HG02870 (cell line): ENCODE results near the gene FNDC1.

Experiments
- ATAC-seq: cut with Tn5 transposase; IDR thresholded peaks from one replicate; pipeline ENCODE4 v1.9.1; 2021; ENCODE audit warnings: mild to moderate bottlenecking, moderate library complexity; ENCODE audit not compliant: unreplicated experiment

The FNDC1 gene

DNA sequence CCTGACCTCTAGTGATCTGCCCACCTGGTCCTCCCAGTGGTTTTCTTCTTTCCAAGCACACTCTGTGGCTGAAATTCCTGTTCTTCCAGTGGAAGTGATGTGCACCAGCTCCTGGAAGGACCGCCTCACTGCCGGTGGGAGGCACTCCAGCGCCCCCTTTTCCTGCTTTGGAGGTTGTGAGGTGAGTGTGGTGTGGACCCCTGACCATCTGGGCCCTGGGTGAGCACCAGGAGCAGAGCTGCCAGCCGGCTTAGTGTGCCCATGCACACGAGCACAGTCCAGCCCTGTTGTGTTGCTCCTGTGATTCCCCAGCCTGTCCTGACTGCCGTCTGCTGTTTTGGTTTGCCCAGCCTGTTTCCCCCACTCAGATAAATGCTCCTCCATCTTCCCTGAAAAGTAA lies 134.6 kb downstream of the FNDC1 start:
- no peak for ATAC-seq

GRCh38 chr6:159304641-159305040 lies 135.4 kb downstream of the FNDC1 start:
- ATAC-seq: no peak

GRCh38 chr6:159305159-159305558 lies 136.0 kb downstream of the FNDC1 start:
- no peak for ATAC-seq

DNA sequence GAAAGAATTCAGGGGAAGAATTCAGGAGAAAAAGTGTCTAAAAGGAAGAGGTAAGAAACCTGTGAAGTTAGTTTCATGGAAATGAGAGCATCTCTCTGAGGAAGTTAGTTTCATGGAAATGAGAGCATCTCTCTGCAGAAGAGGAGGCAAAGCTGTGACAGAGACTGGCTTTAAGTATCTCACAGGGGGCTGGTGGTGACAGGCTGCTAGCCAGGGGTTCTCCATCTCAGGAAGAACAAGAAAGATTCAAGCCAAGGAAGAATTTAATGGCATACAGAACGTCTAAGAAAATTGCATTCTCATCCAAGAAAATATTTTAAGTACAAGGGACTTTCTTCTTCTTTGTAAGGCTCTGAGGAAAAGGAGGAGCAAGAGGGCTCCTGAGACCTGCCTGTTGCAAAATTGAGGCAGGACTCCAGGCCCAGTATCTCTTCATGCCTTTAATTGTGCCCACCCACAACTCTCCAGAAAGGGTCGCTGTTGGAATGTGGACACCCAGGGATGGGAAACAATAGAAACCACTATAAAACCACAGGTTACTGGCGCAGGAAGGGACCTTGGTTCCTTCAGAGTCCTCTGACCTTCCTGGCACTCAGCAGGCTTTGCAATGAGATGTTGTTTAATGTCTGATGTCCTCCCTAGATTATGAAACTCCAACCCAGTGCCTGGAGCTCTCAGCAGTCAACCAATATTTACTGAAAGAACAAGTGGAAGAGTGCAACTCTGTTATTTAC lies 136.8 kb downstream of the FNDC1 start:
- ATAC-seq: no peak

- ATAC-seq: no peak
Observed at GRCh38 chr6:159307246-159307790, 138.1 kb downstream of the FNDC1 start.

- no peak for ATAC-seq
Observed at GRCh38 chr6:159308198-159308597, 139.0 kb downstream of the FNDC1 start.

DNA sequence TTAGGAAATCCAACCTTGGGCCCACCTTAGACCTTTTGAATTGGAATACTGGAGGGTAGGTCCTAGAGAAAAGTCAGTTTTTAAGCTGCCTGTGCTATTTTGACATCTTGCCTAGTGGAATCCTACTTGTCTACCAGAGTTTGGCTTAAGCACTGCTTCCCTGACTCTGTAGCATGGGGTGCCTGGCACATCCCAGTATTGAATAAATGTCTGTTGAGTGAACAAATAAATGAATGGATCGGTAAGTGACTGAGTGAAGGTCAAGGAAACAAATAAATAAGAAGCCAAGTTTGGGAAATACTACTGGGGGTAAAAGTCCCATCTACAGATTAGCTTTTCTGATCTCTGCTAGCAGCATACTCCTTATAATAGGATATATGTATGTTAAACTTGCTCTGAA lies 140.5 kb downstream of the FNDC1 start:
- ATAC-seq: no peak

GRCh38 chr6:159311618-159312017 lies 142.4 kb downstream of the FNDC1 start:
- no peak for ATAC-seq

- ATAC-seq: no peak
Observed at GRCh38 chr6:159312206-159312605, 143.0 kb downstream of the FNDC1 start.

- no peak for ATAC-seq
Observed at GRCh38 chr6:159313018-159313417, 143.8 kb downstream of the FNDC1 start.

GRCh38 chr6:159315562-159315961 lies 146.4 kb downstream of the FNDC1 start:
- ATAC-seq: no peak

GRCh38 chr6:159317430-159317829 lies 148.2 kb downstream of the FNDC1 start:
- no peak for ATAC-seq

DNA sequence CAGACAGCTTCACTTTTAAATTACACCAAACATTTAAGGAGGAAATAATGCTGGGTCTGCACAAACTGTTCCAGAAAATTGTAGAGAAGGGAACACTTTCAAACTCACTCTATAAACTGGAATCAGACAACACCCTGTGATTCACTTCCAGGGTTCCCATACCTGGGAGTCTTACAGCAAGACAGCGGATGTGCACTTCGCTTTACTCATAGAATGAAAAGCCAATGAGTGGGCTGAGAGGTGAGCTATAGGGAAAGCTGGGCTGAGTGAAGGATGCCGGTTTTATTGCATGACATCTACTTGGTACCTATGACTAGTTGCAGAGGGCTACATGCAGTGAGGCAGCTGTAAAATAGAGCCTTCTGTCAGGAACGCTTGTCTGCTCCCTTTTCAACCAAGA lies 152.1 kb downstream of the FNDC1 start:
- ATAC-seq: no peak
